GM12864 (cell line): Measurements from ENCODE around the gene SOD1.

ENCODE experiments used
- DNase-seq: peaks from one replicate; pipeline ENCODE4 v3.0.0-alpha.2; 2011; ENCODE audit warnings: low read depth
- H3K4me3 ChIP-seq: 2 replicates; pipeline ENCODE4 v1.5.1; 2011; ENCODE audit warnings: mild to moderate bottlenecking, low read depth, low read length, control low read depth
- TF ChIP-seq, protein P1 (sequence below): IDR thresholded peaks from 2 replicates; pipeline ENCODE4 v1.5.1; 2011; ENCODE audit warnings: low read depth, mild to moderate bottlenecking, moderate library complexity, low read length, control low read depth, inconsistent platforms; ENCODE audit errors: missing control alignments

The SOD1 gene

DNA sequence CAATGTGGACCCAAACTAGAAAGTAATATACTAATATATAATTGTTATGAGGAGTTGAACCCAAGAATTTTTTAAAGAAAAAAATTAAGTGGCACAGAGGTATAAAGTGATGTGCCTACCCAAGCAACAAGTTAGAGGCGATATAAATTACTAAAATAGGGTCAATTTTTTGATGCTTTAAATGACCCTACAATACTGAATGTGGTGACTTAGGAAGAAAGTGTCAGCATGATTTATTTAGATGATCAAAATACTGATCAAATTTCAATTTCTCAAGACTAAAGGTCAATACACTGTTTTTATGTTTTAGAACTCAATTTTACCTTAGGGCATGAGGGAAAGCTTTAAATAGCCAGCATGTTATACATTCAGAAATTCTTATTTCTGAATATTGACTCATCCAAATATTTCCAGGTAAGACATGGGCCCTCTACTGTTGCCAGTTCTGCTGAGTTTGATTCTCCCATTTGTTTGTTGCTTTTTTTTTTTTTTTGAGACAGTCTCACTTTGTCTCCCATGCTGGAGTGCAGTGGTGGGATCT lies 52.3 kb downstream of the SOD1 start:
- DNase-seq: no peak
- TF ChIP-seq, protein P1, sequence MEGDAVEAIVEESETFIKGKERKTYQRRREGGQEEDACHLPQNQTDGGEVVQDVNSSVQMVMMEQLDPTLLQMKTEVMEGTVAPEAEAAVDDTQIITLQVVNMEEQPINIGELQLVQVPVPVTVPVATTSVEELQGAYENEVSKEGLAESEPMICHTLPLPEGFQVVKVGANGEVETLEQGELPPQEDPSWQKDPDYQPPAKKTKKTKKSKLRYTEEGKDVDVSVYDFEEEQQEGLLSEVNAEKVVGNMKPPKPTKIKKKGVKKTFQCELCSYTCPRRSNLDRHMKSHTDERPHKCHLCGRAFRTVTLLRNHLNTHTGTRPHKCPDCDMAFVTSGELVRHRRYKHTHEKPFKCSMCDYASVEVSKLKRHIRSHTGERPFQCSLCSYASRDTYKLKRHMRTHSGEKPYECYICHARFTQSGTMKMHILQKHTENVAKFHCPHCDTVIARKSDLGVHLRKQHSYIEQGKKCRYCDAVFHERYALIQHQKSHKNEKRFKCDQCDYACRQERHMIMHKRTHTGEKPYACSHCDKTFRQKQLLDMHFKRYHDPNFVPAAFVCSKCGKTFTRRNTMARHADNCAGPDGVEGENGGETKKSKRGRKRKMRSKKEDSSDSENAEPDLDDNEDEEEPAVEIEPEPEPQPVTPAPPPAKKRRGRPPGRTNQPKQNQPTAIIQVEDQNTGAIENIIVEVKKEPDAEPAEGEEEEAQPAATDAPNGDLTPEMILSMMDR: no peak
- no peak overlapping the region for H3K4me3 ChIP-seq

DNA sequence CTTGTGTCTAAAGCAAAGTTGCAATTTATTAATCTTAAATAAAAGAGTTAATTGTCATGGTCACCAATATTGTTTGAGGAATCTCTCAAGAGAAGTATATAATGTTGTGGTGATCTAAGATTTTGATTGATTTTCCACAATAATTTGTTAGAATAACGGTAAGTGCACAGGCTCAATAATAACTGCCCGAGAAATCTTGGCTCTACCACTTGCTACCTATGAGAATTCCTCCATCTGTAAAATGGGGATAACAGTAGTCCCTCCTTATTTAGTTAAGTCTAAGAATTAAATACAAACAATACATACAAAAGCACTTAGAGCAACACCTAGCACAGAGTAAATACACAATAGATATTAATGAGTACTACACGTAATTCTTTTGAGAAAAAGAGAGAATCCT lies 53.6 kb downstream of the SOD1 start:
- no peak overlapping the region for H3K4me3 ChIP-seq
- DNase-seq: no peak
- TF ChIP-seq, protein P1: no peak

DNA sequence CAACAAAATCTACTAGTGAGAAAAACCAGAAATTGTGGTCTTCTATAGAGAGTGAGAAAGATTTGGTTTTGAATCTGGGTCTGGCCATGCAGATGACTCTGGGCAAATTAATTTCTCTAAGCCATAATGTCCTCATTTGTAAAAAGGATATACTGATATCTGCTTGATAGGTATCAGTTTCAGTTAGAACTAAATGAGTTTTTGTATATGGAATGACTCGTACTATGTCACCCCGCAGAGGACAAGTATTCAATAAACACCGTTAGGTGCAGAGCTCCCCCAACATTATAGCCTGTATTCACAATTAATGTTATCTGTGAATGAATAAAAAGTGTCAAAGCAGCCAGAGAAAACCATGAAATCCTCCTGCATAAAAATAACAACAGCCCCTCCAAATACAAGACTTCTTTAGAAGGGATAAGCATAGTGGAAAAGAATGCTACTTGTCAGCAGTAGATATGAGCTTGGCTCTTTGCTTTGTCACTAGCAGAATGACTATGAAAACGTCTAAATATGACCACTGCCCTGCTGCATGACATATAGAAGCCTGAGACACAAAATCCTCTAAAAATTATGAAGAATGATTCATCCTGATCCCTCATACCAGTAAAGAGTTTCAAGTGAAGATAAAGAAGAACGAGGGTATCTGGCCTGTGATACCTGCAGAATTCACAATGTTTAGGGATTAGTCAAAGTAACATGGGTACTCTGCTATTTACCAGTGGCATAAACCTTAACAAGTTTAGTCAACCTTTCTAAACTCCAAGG lies 54.7 kb downstream of the SOD1 start:
- TF ChIP-seq, protein P1: no peak
- DNase-seq: no peak
- no peak overlapping the region for H3K4me3 ChIP-seq

DNA sequence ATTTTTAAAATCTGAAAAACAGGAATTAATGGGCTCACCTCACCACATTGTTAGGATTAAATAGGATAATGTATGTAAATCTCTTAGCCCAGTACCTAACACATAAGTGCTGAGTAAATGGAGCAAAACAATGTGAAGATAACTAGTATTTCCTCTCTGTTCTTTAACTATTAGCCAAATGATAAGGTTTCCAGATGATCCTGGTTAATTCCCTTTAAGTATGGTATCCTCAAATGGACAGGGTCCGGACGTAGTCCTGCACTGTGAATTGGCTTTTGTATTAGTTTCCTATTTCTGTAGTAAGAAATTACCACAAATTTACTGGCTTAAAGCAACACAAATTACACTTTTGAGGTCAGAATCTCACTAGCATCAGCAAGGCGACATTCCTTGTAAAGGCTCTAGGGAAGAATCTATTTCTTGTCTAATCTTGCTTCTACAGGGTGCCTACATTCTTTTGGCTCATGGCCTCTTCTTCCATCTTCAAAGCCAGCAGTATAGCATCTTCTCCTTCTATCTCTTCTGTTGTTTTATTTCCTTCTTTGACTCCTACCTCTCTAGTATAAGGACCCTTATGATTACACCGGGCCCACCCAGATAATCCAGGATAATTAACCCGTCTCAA lies 55.4 kb downstream of the SOD1 start:
- TF ChIP-seq, protein P1: no peak
- DNase-seq: no peak
- no peak overlapping the region for H3K4me3 ChIP-seq

DNA sequence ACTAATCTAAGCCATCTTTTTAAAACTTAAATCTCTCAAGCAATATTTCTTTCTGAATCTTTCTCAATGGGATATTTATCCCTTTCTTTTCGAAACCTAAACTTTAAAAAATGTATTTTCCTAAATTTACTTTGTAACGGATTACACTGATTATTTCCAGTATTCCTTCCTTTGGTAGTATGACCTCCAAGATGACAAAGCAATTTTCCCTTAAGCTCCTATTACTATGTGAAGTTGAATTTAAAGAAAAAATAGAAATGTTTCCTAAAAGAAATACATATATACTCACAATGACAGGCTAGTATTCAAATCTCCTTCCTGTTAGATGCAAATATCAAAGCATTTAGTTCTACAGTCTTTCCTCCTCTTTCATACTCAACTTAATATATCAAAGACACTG lies 56.6 kb downstream of the SOD1 start:
- H3K4me3 ChIP-seq: no peak overlapping the region
- no peak for DNase-seq
- TF ChIP-seq, protein P1: no peak
